ENCODE measurements around the gene MYLK. TPM values are rescaled to one million over a fixed set of nuclear protein-coding genes. Genes with fewer than 3 reads are reported as not detected.

MYLK gene
- total and polyA plus RNA-seq, 9 of the 15 experiments (the other 6 are each of a cell fraction or from before 2014, with no cell fraction given), result 0.11 to 0.53 (median 0.18) TPM; not detected in 2

DNA sequence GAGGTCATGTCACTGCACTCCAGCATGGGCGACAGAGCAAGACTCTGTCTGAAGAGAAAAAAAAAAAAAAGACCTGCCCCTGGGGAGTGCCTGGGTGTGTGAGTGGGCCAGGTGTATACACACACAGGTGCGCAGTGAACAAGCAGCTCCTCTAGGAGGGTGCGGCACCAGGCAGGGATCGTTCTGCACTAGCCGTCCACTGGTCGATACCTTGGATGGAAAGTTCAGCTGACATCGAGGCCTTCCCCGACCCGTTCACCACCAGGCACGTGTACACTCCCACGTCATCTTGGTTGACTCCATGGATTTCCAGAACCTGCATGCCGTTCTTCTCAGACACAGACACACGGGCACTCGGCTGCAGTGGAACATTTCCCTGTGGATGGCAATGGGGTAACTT, 147.0 kb downstream of the MYLK start (continued):
- TF ChIP-seq, protein P1, sequence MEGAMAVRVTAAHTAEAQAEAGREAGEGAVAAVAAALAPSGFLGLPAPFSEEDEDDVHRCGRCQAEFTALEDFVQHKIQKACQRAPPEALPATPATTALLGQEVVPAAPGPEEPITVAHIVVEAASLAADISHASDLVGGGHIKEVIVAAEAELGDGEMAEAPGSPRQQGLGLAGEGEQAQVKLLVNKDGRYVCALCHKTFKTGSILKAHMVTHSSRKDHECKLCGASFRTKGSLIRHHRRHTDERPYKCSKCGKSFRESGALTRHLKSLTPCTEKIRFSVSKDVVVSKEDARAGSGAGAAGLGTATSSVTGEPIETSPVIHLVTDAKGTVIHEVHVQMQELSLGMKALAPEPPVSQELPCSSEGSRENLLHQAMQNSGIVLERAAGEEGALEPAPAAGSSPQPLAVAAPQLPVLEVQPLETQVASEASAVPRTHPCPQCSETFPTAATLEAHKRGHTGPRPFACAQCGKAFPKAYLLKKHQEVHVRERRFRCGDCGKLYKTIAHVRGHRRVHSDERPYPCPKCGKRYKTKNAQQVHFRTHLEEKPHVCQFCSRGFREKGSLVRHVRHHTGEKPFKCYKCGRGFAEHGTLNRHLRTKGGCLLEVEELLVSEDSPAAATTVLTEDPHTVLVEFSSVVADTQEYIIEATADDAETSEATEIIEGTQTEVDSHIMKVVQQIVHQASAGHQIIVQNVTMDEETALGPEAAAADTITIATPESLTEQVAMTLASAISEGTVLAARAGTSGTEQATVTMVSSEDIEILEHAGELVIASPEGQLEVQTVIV (CRISPR knock-in tag; IDR thresholded peaks at IDR 0.05; ENCODE audit: borderline replicate concordance), result no peak
- TF ChIP-seq, protein P2, sequence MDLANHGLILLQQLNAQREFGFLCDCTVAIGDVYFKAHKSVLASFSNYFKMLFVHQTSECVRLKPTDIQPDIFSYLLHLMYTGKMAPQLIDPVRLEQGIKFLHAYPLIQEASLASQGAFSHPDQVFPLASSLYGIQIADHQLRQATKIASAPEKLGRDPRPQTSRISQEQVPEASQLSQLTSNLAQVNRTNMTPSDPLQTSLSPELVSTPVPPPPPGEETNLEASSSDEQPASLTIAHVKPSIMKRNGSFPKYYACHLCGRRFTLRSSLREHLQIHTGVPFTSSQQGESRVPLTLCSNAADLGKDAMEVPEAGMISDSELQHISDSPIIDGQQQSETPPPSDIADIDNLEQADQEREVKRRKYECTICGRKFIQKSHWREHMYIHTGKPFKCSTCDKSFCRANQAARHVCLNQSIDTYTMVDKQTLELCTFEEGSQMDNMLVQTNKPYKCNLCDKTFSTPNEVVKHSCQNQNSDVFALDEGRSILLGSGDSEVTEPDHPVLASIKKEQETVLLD (IDR thresholded peaks at IDR 0.05), result no peak
- no peak for TF ChIP-seq CHCHD3 (CRISPR knock-in tag; IDR thresholded peaks at IDR 0.05)
- no peak for TF ChIP-seq FIP1L1 (IDR thresholded peaks at IDR 0.05; ENCODE audit: low read depth, low read length, poor library complexity, severe bottlenecking)
- TF ChIP-seq, protein P3, sequence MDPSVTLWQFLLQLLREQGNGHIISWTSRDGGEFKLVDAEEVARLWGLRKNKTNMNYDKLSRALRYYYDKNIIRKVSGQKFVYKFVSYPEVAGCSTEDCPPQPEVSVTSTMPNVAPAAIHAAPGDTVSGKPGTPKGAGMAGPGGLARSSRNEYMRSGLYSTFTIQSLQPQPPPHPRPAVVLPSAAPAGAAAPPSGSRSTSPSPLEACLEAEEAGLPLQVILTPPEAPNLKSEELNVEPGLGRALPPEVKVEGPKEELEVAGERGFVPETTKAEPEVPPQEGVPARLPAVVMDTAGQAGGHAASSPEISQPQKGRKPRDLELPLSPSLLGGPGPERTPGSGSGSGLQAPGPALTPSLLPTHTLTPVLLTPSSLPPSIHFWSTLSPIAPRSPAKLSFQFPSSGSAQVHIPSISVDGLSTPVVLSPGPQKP (CRISPR knock-in tag; IDR thresholded peaks at IDR 0.05), result no peak
- TF ChIP-seq, protein P4, sequence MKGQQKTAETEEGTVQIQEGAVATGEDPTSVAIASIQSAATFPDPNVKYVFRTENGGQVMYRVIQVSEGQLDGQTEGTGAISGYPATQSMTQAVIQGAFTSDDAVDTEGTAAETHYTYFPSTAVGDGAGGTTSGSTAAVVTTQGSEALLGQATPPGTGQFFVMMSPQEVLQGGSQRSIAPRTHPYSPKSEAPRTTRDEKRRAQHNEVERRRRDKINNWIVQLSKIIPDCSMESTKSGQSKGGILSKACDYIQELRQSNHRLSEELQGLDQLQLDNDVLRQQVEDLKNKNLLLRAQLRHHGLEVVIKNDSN (CRISPR knock-in tag; IDR thresholded peaks at IDR 0.05), result no peak
- TF ChIP-seq KDM5B (IDR thresholded peaks at IDR 0.05; ENCODE audit: insufficient replicate concordance, low read depth, low read length), result no peak
- TF ChIP-seq ZNF3 (CRISPR knock-in tag; IDR thresholded peaks at IDR 0.05), result no peak

Data from K562 (cell line).